CD4-positive, alpha-beta T cell treated with Interleukin-10 for 1 hour (primary cell): Measurements from ENCODE around the gene ACADM.
A peak's percentile ranks its signal among the peaks of the same experiment; 100 is the strongest.
"Not testable (repeated sequence)": the region's sequence is repeated elsewhere in the genome, so short reads cannot be mapped to it uniquely, and the experiment has no call there.

ENCODE experiments used
- DNase-seq: peaks from one replicate; pipeline ENCODE4 v3.0.0-alpha.2; 2020

Gene ACADM

DNA sequence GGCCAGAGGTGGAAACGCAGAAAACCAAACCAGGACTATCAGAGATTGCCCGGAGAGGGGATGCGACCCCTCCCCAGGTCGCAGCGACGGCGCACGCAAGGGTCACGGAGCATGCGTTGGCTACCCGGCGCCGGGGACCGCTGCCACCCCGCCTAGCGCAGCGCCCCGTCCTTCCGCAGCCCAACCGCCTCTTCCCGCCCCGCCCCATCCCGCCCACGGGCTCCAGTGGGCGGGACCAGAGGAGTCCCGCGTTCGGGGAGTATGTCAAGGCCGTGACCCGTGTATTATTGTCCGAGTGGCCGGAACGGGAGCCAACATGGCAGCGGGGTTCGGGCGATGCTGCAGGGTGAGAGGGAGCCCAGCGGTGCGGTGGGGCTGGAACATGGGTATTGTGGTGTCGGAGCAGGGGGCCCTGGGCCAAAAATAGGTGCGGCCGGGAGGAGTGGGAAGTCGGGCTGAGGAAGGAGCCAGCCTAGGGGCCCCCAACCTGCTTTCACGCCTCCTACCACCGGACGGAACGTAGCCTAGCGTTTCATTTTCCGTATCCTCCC is at the start of gene ACADM:
TSS of gene ACADM (plus strand) at position 238 of the 551 bp plus-strand sequence. CDS start at position 317, 79 bp downstream.
- DNase-seq = peak; percentile 83

- no peak for DNase-seq
Measured at GRCh38 chr1:75677443-75677842, 47.1 kb upstream of the ACADM start.

DNA sequence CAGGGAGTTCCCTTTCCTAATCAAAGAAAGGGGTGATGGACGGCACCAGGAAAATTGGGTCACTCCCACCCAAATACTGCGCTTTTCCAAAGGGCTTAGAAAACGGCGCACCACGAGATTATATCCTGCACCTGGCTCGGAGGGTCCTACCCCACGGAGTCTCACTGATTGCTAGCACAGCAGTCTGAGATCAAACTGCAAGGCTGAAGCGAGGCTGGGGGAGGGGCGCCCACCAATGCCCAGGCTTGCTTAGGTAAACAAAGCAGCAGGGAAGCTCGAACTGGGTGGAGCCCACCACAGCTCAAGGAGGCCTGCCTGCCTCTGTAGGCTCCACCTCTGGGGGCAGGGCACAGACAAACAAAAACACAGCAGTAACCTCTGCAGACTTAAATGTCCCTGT is 46.5 kb upstream of the ACADM start:
- DNase-seq = not testable (repeated sequence)

DNA sequence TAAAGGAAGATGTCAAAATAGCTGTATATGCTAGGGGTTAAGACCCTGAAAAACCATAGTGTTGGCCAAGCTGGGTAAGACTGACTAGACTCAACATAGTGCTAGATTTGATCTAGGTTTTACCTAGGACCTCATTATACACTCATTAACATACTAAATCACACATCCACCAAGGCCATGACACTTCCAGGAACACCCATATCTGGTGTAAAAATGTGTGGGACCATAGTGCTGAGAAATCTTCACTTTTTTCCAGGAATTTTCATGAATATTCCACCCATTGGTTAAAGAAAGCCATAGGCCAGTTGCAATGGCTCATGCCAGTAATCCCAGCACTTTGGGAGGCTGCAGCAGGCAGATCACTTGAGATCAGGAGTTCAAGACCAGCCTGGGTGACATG is 34.0 kb upstream of the ACADM start:
- no peak for DNase-seq

GRCh38 chr1:75693551-75693950 is 31.0 kb upstream of the ACADM start:
- DNase-seq = no peak

DNA sequence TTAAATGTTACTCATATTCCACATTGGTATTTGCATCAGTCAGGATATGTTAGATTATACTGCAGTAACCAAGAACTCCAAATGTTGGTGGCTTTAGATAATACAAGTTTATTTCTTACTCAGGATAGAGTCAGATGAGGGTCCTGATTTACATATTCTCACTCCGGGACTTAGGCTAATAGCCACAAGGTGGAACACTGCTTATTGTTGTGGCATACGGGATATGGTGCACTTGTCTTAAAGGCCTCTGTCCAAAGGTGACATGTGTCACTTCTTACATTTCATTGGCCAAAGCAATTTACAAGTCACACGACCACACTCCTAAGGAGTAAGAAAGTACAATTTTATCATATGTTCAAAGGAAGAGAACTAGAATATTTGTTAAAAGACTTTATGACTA is 28.5 kb upstream of the ACADM start:
- DNase-seq = no peak

DNA sequence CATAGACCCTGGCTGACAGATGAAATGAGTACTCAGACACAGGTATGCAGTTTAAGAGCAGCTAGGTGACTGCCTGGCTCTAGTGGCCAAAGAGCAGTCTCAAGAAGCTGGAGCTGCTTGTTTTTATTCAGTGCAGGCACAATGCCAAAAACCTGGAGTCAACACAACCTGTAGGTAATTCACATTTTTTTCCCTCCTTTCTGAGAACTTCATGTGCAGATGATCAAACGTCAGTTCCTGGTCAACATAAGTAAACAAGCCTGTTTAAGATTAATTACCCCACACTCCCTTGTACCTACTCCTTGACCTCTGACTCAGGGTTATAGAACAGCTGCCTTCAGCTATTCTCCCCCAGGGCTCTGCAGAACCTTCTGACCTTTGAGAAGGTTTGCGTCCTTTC is 17.3 kb upstream of the ACADM start:
- DNase-seq = no peak

- DNase-seq = no peak
Measured at GRCh38 chr1:75708910-75709309, 15.6 kb upstream of the ACADM start.

DNA sequence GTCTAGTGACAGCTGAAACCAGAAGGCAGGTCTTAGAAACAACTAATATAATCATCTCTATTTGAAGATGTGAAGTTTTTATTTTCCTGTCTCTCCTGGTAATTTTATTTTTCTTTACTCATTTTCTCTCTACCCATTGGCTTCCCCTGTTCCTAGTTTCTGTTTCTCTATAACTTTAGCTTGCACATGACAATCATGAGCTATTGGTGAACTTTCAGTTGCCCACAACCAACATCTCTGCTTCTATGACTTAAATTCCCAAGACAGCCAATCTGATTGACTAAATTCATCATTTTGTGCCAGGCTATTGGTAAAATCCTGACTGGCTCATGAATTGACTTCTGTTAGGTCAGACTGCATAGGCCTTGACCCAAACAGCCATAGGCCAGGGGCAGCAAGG is 13.7 kb upstream of the ACADM start:
- DNase-seq = no peak

DNA sequence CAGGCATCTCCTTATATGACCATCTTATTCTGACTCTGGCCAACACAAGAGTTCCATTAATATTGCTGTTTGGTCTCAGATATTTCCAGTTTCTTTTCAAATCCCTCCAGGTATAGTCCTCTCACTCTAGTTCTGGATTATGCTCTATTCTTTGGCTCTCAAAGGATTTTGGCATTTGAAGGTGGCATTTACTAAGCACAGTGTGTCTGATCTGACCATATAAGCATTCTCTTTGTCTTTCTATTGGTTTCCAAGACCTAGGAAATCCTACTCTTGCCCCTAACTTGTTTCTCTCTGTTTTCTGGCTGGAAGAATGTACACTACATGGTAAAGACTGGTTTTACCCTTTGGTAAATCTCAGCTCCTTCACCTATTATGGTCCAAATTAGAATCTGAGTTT is 12.7 kb upstream of the ACADM start:
- no peak for DNase-seq

DNA sequence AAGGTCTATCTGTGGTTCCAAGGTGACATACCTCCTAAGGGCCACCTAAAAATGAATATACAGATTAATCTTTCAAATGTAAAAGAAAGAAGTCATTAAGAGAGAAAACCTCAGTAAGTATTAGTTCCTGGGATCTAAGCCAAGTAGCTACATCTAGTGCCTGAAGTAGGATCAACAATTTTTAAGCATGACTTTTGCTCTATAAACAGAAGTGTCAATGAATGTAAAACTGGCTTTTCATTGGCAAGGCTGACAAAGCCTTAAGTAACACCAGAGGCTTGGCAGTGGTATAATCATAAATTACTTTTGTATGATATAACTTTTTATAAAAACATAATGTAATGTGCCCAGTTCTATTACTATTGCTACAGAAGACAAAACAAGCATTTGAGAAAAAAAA is 12.2 kb upstream of the ACADM start:
- DNase-seq = no peak

DNA sequence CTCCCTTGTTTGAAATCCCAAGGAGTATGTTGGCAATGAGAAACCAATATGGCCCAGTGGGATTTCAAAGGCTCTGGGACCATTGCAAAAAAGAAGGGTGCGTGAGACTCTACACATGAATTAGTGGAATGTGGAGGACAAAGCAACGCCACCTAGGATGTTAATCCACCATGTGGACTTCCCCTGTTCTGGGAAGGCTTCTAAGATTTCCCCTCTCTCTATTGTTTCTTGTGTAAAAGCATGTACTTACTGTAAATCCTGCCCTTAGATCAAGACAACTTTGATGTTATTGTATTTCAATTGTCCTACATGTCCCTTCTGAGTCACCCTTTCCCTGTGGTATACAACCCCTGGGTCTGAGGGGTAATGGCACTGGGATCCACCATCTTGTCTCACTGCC is 4.7 kb upstream of the ACADM start:
- no peak for DNase-seq

- DNase-seq = no peak
Measured at GRCh38 chr1:75720325-75720724, 4.2 kb upstream of the ACADM start.

DNA sequence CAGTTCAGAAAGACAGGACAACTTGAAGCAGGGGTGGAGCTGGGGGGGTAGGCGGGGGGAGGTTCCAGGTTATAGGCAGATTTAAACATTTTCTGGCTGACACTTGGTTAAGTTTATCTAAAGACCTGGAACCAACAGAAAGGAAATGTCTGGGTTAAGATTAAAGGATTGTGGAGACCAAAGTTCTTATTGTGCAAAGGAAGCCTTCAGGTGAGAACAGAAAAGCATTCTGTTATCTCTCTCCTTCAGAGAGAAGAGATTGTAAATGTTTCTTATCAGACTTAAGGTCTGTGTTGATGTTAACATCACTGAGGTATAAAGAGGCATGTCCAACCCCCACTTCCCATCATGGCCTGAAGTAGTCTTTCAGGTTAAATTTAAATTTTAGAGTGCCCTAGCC is 3.7 kb upstream of the ACADM start:
- no peak for DNase-seq

GRCh38 chr1:75722246-75722645 is 2.3 kb upstream of the ACADM start:
- not testable (repeated sequence) for DNase-seq

- DNase-seq = no peak
Measured at GRCh38 chr1:75722966-75723365, 1.5 kb upstream of the ACADM start.

- DNase-seq = peak; percentile 69
Measured at GRCh38 chr1:75723989-75724471, 479 bp upstream of the ACADM start.

GRCh38 chr1:75725266-75725665 is 757 bp downstream of the ACADM start:
- no peak for DNase-seq

GRCh38 chr1:75725861-75726361 is 1.4 kb downstream of the ACADM start:
- no peak for DNase-seq

DNA sequence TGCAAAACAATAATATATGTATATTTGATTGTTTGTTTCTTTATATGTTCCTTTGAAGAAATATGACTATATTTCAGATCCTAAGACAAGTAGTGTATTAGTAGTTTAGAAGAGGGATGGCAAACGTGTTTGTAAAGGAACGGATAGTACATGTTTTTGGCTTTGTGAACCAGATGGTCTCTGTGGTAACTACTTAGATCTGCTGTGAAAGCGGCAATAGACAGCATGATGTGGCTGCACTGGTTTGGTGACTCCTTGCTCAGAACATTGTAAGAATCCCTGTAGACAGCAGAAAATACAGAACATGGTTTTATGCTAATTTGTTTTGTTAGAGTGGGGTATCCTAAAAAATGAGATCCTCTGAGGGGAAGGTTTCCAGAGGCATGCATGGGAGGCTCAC is 3.1 kb downstream of the ACADM start:
- DNase-seq = no peak

DNA sequence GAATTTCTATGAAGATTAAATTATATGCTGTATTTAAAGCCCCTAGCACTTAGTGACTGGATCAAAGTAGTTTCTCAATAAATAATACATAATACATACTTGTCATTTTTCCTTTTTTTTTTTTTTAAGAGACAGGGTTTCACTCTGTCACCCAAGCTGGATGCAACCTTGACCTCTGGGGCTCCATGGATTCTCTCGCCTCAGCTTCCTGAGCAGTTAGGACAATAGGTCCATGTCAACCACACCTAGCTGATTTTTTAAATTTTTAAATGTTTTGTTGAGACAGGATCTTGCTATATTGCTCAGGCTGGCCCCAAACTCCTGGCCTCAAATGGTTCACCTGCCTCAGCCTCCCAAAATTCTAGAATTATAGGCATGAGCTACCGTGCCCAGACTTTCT is 5.9 kb downstream of the ACADM start:
- DNase-seq = no peak

GRCh38 chr1:75731881-75732280 is 7.4 kb downstream of the ACADM start:
- no peak for DNase-seq

- no peak for DNase-seq
Measured at GRCh38 chr1:75732703-75733102, 8.2 kb downstream of the ACADM start.

DNA sequence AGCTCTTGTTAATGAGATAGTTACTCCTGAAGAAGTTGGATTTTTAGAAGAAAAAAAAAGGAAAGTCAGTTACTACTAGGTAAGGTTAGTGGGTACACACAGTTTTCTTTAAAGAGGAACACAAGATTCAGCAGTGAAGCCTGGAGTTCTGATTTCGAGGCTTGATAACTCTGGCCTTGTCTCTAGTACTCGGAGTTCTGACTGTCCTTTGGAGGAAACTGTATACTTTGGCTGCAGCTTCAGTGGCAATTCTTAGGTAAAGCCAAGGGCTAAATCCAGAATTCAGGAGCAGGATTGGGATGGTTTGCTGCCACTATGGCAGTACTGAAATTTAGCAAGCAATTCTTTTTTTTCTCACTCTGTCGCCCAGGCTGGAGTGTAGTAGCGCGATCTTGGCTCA is 9.2 kb downstream of the ACADM start:
- DNase-seq = no peak

DNA sequence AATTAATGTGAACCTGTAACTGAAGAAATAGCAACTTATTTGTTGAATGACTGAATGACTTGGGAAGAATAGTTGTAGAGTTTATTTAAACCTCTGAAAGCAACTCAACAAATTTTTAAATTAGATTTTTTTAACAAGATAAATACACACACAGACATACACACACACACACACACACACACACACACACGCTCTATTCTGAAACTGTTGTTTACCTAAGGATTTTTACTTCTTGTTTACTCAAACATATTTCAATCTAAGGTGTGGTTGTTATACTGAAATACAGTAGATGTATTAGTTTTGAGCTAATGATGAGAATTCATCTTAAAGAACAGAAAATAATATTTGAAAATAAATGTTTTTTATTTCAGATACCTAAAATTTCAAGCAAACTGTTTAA is 11.5 kb downstream of the ACADM start:
- no peak for DNase-seq
